HepG2 (cell line): ENCODE measurements around the gene TM4SF20. TPM values are rescaled to one million over a fixed set of nuclear protein-coding genes. Genes with fewer than 3 reads are reported as not detected.

Source experiments
- ARNT2 ChIP-seq: sonication (generic); formaldehyde crosslinking; IDR thresholded peaks from 2 replicates; pipeline ENCODE4 v1.8.0; 2022; ENCODE audit warnings: mild to moderate bottlenecking, low read depth, missing genetic modification reagents, moderate library complexity
- CEBPB ChIP-seq: IDR thresholded peaks from 2 replicates; pipeline ENCODE4 v1.6.1; 2011; ENCODE audit warnings: low read depth, low read length, improper control_type of control experiment, borderline replicate concordance
- CREB1 ChIP-seq, 2 experiments: fragments of 450-650 bp in 1 of 2; IDR thresholded peaks; 2 replicates each; pipeline ENCODE4 v1.6.1; 2016 to 2017; ENCODE audit warnings: control low read depth in 1 of 2, mild to moderate bottlenecking in 1 of 2, missing compliant biosample characterization in 1 of 2, missing genetic modification characterization in 1 of 2
- HDAC1 ChIP-seq: sonication (generic); formaldehyde crosslinking; IDR thresholded peaks from 2 replicates; pipeline ENCODE4 v1.5.1; 2020; ENCODE audit warnings: mild to moderate bottlenecking, missing genetic modification reagents
- HMGA1 ChIP-seq: sonication (generic); formaldehyde crosslinking; conservative IDR thresholded peaks from 2 replicates; pipeline ENCODE4 v1.4.0; 2020; ENCODE audit warnings: missing genetic modification reagents
- KLF13 ChIP-seq: sonication (generic); formaldehyde crosslinking; IDR thresholded peaks from 2 replicates; pipeline ENCODE4 v1.4.0; 2020; ENCODE audit warnings: mild to moderate bottlenecking, missing genetic modification reagents
- PPARG ChIP-seq: conservative IDR thresholded peaks from 2 replicates; pipeline ENCODE4 v1.6.1; 2016; ENCODE audit warnings: missing biosample characterization, missing genetic modification reagents
- RCOR2 ChIP-seq: IDR thresholded peaks from 2 replicates; pipeline ENCODE4 v1.6.1; 2016; ENCODE audit warnings: missing biosample characterization, missing genetic modification reagents
- SATB2 ChIP-seq: sonication (generic); formaldehyde crosslinking; IDR thresholded peaks from 2 replicates; pipeline ENCODE4 v1.5.0; 2020; ENCODE audit warnings: missing genetic modification reagents
- STAT5B ChIP-seq: sonication (generic); formaldehyde crosslinking; IDR thresholded peaks from 2 replicates; pipeline ENCODE4 v1.4.0; 2020; ENCODE audit warnings: missing genetic modification reagents
- XBP1 ChIP-seq: sonication (generic); formaldehyde crosslinking; IDR thresholded peaks from 2 replicates; pipeline ENCODE4 v1.5.0; 2020; ENCODE audit warnings: missing genetic modification reagents
- ZBTB20 ChIP-seq: sonication (generic); formaldehyde crosslinking; IDR thresholded peaks from 2 replicates; pipeline ENCODE4 v1.8.1; 2023; ENCODE audit warnings: missing genetic modification reagents, low read depth, mild to moderate bottlenecking, borderline replicate concordance
- ZFP36L2 ChIP-seq: sonication (generic); formaldehyde crosslinking; IDR thresholded peaks from 2 replicates; pipeline ENCODE4 v1.4.0; 2020; ENCODE audit warnings: missing genetic modification reagents
- ZNF232 ChIP-seq: sonication (generic); formaldehyde crosslinking; IDR thresholded peaks from 2 replicates; pipeline ENCODE4 v1.4.0; 2020; ENCODE audit warnings: missing genetic modification reagents, borderline replicate concordance
- ZNF547 ChIP-seq: sonication (generic); formaldehyde crosslinking; IDR thresholded peaks from 2 replicates; pipeline ENCODE4 v1.5.1; 2020; ENCODE audit warnings: mild to moderate bottlenecking, missing genetic modification reagents
- ZNF598 ChIP-seq: sonication (generic); formaldehyde crosslinking; IDR thresholded peaks from 2 replicates; pipeline ENCODE4 v1.5.1; 2020; ENCODE audit warnings: mild to moderate bottlenecking, missing genetic modification reagents, borderline replicate concordance
- ZSCAN25 ChIP-seq: sonication (generic); formaldehyde crosslinking; IDR thresholded peaks from 2 replicates; pipeline ENCODE4 v1.8.0; 2022; ENCODE audit warnings: mild to moderate bottlenecking, missing genetic modification reagents
- polyA plus RNA-seq, 8 experiments: library from polyadenylated mRNA; depleted of rRNA in 3 of 8; stranded (reverse) in 7 of 8; unstranded in 1 of 8; fragments of >200 nt; fragmentation: Illumina TruSeq in 4 of 8; extraction: Trizol in 4 of 8; gene quantifications; 2 replicates each; pipeline versions ENCODE4 v1.2.1 to v1.2.3, GENCODE V29; 2011 to 2016; ENCODE audit warnings: low read depth in 4 of 8, missing spikeins in 1 of 8, mixed read lengths in 1 of 8; ENCODE audit not compliant: insufficient read depth in 1 of 8
- total RNA-seq, 5 experiments: library from RNA; depleted of rRNA; stranded (reverse); fragments of >200 nt; fragmentation: Illumina TruSeq; extraction: Trizol; gene quantifications; 2 replicates each; pipeline ENCODE4 v1.2.3, GENCODE V29; 2016; ENCODE audit warnings: low read depth in 1 of 5
- TF ChIP-seq, protein P1 (sequence below): sonication (generic); formaldehyde crosslinking; IDR thresholded peaks from 2 replicates; pipeline ENCODE4 v1.4.0; 2020; ENCODE audit warnings: missing genetic modification reagents, borderline replicate concordance
- TF ChIP-seq, protein P2 (sequence below): sonication (generic); formaldehyde crosslinking; IDR thresholded peaks from 2 replicates; pipeline ENCODE4 v1.4.0; 2020; ENCODE audit warnings: missing genetic modification reagents
- TF ChIP-seq, protein P3 (sequence below): sonication (generic); formaldehyde crosslinking; IDR thresholded peaks from 2 replicates; pipeline ENCODE4 v1.4.0; 2020; ENCODE audit warnings: missing genetic modification reagents

The TM4SF20 gene
- total and polyA plus RNA-seq, 2 of the 13 experiments (the other 11 are each of a cell fraction or from before 2014, with no cell fraction given), result not detected

DNA sequence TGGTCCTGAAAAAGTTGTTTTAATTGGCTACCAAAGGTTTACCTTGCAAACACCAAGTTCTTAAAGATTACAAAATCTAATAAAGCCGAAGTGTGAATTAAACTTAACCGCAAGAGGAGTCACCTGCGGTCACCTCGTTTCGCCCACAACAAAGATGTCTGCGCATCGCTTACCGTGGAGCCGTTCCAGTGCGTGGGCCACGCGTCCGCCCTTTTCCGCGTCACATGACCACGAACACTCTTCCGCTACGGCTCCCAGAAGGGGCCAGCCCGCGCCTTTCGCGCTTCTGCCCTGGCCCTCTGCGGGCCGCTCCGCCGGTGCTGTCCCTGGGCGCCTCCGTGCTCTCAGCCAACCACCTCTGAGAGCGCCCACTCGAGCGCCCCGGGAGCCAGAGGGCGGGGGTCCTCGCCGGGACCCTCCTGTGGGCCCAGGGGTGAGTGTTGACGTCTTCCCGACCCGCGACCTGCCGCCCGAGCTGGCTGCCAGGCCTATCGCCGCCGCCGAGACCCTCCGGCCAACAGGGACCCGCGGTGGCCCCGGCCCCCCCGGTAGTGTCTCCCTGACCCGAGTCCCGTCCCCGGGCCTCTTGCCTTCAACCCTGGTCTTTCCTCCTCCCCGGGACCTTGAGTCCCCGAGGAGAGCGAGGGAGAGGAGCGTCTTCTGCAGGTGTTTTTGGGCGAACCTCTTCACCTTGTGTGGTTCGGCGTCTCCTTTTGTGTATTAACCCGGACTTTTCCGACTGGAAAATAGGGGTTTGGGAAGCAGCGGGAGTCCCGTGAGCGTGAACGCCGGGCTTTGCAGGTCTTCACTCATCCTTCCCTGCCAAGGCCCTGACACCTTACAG, 53.9 kb downstream of the TM4SF20 start, which contains the start of gene MFF (continued):
- TF ChIP-seq, protein P1, sequence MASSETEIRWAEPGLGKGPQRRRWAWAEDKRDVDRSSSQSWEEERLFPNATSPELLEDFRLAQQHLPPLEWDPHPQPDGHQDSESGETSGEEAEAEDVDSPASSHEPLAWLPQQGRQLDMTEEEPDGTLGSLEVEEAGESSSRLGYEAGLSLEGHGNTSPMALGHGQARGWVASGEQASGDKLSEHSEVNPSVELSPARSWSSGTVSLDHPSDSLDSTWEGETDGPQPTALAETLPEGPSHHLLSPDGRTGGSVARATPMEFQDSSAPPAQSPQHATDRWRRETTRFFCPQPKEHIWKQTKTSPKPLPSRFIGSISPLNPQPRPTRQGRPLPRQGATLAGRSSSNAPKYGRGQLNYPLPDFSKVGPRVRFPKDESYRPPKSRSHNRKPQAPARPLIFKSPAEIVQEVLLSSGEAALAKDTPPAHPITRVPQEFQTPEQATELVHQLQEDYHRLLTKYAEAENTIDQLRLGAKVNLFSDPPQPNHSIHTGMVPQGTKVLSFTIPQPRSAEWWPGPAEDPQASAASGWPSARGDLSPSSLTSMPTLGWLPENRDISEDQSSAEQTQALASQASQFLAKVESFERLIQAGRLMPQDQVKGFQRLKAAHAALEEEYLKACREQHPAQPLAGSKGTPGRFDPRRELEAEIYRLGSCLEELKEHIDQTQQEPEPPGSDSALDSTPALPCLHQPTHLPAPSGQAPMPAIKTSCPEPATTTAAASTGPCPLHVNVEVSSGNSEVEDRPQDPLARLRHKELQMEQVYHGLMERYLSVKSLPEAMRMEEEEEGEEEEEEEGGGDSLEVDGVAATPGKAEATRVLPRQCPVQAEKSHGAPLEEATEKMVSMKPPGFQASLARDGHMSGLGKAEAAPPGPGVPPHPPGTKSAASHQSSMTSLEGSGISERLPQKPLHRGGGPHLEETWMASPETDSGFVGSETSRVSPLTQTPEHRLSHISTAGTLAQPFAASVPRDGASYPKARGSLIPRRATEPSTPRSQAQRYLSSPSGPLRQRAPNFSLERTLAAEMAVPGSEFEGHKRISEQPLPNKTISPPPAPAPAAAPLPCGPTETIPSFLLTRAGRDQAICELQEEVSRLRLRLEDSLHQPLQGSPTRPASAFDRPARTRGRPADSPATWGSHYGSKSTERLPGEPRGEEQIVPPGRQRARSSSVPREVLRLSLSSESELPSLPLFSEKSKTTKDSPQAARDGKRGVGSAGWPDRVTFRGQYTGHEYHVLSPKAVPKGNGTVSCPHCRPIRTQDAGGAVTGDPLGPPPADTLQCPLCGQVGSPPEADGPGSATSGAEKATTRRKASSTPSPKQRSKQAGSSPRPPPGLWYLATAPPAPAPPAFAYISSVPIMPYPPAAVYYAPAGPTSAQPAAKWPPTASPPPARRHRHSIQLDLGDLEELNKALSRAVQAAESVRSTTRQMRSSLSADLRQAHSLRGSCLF (CRISPR knock-in tag), result no peak; the same call in 1 of the 2 replicates
- TF ChIP-seq PPARG (CRISPR knock-in tag) (peak; percentile 56), ARNT2 (CRISPR knock-in tag) (peak; percentile 93), CEBPB (no peak), ZSCAN25 (CRISPR knock-in tag) (peak; percentile 86), STAT5B (CRISPR knock-in tag) (peak; percentile 71; the same call in 1 of the 2 replicates), RCOR2 (CRISPR knock-in tag) (0 out of 2 replicates have a peak, but pooled peaks have one; percentile 43), XBP1 (CRISPR knock-in tag) (no peak), KLF13 (CRISPR knock-in tag) (peak; percentile 58), ZNF232 (CRISPR knock-in tag) (peak; percentile 99), CREB1 (IDR thresholded peaks at IDR 0.05) (peak; percentile 90), CREB1 (CRISPR knock-in tag; IDR thresholded peaks at IDR 0.05) (peak; percentile 91), HMGA1 (CRISPR knock-in tag) (no peak), ZFP36L2 (CRISPR knock-in tag) (no peak), SATB2 (CRISPR knock-in tag) (peak; percentile 94), ZBTB20 (CRISPR knock-in tag) (peak; percentile 94; the same call in 1 of the 2 replicates), HDAC1 (peak; percentile 95), ZNF547 (CRISPR knock-in tag) (peak; percentile 95), ZNF598 (CRISPR knock-in tag) (0 out of 2 replicates have a peak, but pooled peaks have one; percentile 49)
- TF ChIP-seq, protein P2, sequence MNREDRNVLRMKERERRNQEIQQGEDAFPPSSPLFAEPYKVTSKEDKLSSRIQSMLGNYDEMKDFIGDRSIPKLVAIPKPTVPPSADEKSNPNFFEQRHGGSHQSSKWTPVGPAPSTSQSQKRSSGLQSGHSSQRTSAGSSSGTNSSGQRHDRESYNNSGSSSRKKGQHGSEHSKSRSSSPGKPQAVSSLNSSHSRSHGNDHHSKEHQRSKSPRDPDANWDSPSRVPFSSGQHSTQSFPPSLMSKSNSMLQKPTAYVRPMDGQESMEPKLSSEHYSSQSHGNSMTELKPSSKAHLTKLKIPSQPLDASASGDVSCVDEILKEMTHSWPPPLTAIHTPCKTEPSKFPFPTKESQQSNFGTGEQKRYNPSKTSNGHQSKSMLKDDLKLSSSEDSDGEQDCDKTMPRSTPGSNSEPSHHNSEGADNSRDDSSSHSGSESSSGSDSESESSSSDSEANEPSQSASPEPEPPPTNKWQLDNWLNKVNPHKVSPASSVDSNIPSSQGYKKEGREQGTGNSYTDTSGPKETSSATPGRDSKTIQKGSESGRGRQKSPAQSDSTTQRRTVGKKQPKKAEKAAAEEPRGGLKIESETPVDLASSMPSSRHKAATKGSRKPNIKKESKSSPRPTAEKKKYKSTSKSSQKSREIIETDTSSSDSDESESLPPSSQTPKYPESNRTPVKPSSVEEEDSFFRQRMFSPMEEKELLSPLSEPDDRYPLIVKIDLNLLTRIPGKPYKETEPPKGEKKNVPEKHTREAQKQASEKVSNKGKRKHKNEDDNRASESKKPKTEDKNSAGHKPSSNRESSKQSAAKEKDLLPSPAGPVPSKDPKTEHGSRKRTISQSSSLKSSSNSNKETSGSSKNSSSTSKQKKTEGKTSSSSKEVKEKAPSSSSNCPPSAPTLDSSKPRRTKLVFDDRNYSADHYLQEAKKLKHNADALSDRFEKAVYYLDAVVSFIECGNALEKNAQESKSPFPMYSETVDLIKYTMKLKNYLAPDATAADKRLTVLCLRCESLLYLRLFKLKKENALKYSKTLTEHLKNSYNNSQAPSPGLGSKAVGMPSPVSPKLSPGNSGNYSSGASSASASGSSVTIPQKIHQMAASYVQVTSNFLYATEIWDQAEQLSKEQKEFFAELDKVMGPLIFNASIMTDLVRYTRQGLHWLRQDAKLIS, result no peak
- TF ChIP-seq, protein P3, sequence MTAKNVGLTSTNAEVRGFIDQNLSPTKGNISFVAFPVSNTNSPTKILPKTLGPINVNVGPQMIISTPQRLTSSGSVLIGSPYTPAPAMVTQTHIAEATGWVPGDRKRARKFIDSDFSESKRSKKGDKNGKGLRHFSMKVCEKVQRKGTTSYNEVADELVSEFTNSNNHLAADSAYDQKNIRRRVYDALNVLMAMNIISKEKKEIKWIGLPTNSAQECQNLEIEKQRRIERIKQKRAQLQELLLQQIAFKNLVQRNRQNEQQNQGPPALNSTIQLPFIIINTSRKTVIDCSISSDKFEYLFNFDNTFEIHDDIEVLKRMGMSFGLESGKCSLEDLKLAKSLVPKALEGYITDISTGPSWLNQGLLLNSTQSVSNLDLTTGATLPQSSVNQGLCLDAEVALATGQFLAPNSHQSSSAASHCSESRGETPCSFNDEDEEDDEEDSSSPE (CRISPR knock-in tag), result peak; percentile 95
